Right atrium auricular region (tissue), 2 donors: ENCODE results near the gene MBNL2. TPM values are rescaled to one million over a fixed set of nuclear protein-coding genes. Genes with fewer than 3 reads are reported as not detected.

Experiments used
- DNase-seq: peaks from one replicate; pipeline ENCODE4 v3.0.0-alpha.2; 2019; ENCODE audit warnings: low spot score
- H3K27ac ChIP-seq, 2 donors: fragments of 200-600 bp; sonication (generic); 1 replicate in 1 of 2; 2 replicates in 1 of 2; pipeline ENCODE4 v1.5.1; 2016 to 2019
- H3K27me3 ChIP-seq, 2 donors: fragments of 200-600 bp; sonication (generic); one replicate each; pipeline versions ENCODE4 v1.5.1 to v1.6.0; 2017 to 2019
- H3K36me3 ChIP-seq: fragments of 200-600 bp; sonication (generic); one replicate; pipeline ENCODE4 v1.5.1; 2016
- H3K4me1 ChIP-seq, 2 donors: fragments of 200-600 bp; sonication (generic); one replicate each; pipeline versions ENCODE4 v1.5.1 to v1.6.0; 2017 to 2019
- H3K4me3 ChIP-seq, 2 donors: fragments of 200-600 bp; sonication (generic); 1 replicate in 1 of 2; 2 replicates in 1 of 2; pipeline ENCODE4 v1.5.1; 2017 to 2019; ENCODE audit warnings: mild to moderate bottlenecking in 1 of 2, moderate library complexity in 1 of 2
- H3K9me3 ChIP-seq, 2 donors: fragments of 200-600 bp; sonication (generic); one replicate each; pipeline ENCODE4 v1.5.1; 2019
- total RNA-seq, 2 donors: library from RNA; depleted of rRNA; stranded (reverse); fragments of >200 nt; gene quantifications; one replicate each; pipeline ENCODE4 v1.1.0, GENCODE V29; 2016
- TF ChIP-seq, protein P1 (sequence below), 2 donors: fragments of 200-600 bp; sonication (generic); IDR thresholded peaks; one replicate each; pipeline ENCODE4 v1.5.1; 2019; ENCODE audit warnings: antibody characterized with exemption in 2 of 2

Gene MBNL2
- total RNA-seq, 2 donors from 2014 or later, result 62.0 to 81.6 TPM

DNA sequence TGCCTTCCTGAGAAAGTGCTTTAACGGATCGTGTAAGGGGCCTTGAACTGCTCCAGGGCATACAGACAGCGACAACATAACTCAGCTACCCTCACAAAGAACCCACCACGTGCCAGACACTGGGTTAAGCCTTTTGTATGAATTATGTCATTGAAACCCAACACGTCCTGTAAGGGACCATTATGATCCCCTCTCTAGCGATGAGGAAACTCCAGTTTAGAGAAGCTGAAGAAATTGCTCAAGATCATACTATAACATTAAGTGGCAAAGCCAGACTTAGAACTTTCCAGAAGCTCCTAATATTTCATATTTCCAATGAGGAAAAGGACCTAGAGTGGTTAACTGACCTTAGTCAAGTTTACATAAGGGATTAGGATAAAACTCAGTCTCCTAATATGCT is 154.8 kb downstream of the MBNL2 start:
- no peaks in the 10 kb centered on the region for H3K27me3 ChIP-seq
- no peak for DNase-seq
- H3K4me3 ChIP-seq, result no peak overlapping the region
- H3K27ac ChIP-seq, result no peak overlapping the region
- H3K4me1 ChIP-seq, result no peaks in the 10 kb centered on the region
- TF ChIP-seq, protein P1, sequence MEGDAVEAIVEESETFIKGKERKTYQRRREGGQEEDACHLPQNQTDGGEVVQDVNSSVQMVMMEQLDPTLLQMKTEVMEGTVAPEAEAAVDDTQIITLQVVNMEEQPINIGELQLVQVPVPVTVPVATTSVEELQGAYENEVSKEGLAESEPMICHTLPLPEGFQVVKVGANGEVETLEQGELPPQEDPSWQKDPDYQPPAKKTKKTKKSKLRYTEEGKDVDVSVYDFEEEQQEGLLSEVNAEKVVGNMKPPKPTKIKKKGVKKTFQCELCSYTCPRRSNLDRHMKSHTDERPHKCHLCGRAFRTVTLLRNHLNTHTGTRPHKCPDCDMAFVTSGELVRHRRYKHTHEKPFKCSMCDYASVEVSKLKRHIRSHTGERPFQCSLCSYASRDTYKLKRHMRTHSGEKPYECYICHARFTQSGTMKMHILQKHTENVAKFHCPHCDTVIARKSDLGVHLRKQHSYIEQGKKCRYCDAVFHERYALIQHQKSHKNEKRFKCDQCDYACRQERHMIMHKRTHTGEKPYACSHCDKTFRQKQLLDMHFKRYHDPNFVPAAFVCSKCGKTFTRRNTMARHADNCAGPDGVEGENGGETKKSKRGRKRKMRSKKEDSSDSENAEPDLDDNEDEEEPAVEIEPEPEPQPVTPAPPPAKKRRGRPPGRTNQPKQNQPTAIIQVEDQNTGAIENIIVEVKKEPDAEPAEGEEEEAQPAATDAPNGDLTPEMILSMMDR (IDR thresholded peaks at IDR 0.05), result no peak
- no peaks in the 10 kb centered on the region for H3K9me3 ChIP-seq
- H3K36me3 ChIP-seq, result peaks cover 13% of the 10 kb centered on the region

DNA sequence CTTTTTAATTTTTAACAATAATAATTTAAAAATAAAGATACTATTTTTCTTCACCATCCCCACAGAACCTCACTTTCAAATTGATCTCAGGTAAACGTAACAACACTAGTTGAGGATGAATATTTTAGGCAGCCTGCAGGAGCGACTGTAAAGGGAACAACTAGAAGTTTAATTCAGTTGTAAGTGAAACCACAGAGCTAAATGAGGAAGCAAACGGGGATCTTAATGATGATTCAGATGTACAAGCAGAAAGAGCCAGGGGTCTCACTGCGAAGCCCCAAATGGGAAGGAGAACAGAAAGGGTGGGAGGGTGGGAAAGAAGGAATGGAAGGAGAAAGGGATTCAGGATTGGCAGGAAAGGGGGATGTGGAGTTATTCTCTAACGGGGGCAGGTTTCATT is 157.3 kb downstream of the MBNL2 start:
- Histone ChIP-seq H3K4me3 (no peak overlapping the region), H3K27ac (no peak overlapping the region), H3K4me1 (no peaks in the 10 kb centered on the region), H3K9me3 (no peaks in the 10 kb centered on the region), H3K27me3 (no peaks in the 10 kb centered on the region), H3K36me3 (peaks cover 13% of the 10 kb centered on the region)
- TF ChIP-seq, protein P1 (IDR thresholded peaks at IDR 0.05), result no peak
- DNase-seq, result no peak

DNA sequence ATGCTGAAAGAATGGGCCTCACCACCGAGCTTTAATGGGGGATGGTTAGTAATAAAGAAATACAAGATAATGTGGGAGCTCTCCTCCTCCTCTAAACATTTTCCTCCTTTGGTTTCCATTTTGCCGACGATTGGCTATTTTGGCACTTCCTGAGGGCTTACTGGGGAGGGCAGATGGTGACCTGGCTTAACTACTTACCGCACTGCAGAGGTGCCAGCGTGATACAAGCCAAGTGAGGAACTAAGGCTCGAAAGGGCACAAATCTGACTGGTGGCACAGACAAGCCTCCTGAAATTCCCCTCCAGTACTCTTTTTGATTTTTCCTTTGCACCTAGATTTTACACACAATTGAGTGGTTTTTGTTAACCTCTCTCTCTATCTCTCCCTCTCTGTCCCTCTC is 158.6 kb downstream of the MBNL2 start:
- peaks cover 0 to 12% of the 10 kb centered on the region in 2 donors for H3K4me1 ChIP-seq
- no peaks in the 10 kb centered on the region for H3K27me3 ChIP-seq
- H3K27ac ChIP-seq, result no peak overlapping the region
- H3K36me3 ChIP-seq, result peaks cover 3% of the 10 kb centered on the region
- H3K9me3 ChIP-seq, result no peaks in the 10 kb centered on the region
- no peak for DNase-seq
- no peak overlapping the region for H3K4me3 ChIP-seq
- TF ChIP-seq, protein P1 (IDR thresholded peaks at IDR 0.05), result no peak

DNA sequence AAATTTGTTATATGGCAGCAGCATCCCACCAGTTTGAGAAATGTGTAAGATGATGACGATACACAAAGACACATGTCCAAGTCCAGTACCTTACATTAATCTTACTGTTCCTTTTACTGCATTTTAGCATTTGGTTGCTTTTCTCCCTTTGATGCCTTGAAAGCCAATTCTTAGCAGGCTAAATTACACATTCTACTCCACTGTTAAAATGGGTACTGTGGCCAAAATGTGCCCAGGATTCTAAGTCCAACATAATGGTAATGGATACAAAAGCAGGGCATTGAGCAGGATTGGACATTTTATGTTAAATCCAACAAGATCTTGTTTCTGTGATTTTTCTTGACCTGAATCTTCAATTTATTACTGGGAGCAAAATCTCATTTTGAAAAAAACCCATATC is 159.1 kb downstream of the MBNL2 start:
- Histone ChIP-seq H3K4me3 (no peak overlapping the region), H3K9me3 (no peaks in the 10 kb centered on the region), H3K36me3 (peaks cover 3% of the 10 kb centered on the region), H3K27me3 (no peaks in the 10 kb centered on the region), H3K4me1 (peaks cover 0 to 17% of the 10 kb centered on the region in 2 donors), H3K27ac (no peak overlapping the region)
- TF ChIP-seq, protein P1 (IDR thresholded peaks at IDR 0.05), result no peak
- DNase-seq, result no peak

DNA sequence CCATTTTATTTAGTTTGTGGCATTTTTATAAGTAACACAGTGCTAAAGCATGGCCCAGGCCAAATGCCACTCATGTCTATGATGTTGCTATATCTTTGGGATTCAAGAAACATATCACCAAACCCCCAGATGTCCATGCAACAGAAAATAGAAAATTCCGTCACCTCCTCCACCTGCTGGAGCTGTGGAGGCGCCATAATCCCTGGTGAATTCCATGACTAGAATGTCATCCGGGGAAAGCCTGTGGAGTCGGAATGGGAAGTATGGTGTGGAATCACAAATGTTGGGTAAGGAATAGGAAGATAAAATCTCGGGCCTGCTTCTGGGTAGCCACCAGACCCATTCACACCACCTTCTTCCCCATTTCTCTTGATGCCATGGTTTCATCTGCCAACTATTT is 160.1 kb downstream of the MBNL2 start:
- H3K36me3 ChIP-seq, result peaks cover 7% of the 10 kb centered on the region
- H3K4me3 ChIP-seq, result no peak overlapping the region
- no peak overlapping the region for H3K27ac ChIP-seq
- TF ChIP-seq, protein P1 (IDR thresholded peaks at IDR 0.05), result no peak
- H3K27me3 ChIP-seq, result no peaks in the 10 kb centered on the region
- no peak for DNase-seq
- peaks cover 0 to 18% of the 10 kb centered on the region in 2 donors for H3K4me1 ChIP-seq
- no peaks in the 10 kb centered on the region for H3K9me3 ChIP-seq

DNA sequence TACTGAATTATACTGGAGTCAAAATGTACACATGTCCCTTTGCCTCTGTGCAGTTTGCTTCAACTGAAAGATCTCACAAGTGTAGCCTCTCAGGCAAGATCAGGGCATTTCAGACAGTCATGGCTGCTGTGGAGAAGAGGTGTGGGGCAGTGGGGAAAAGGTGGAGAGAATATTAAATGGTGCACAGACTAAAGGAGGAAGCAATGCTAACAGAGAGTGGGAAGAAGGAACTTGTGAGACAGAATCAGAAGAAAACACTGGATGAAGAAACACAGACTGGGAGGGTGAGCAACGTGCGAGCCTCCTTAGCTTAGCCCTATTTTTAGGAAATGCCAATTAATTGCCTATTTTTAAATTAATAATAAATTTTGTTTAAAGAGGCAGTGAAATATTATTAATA is 162.2 kb downstream of the MBNL2 start:
- Histone ChIP-seq H3K27ac (no peak overlapping the region), H3K27me3 (no peaks in the 10 kb centered on the region), H3K4me1 (peaks cover 0 to 18% of the 10 kb centered on the region in 2 donors), H3K9me3 (no peaks in the 10 kb centered on the region), H3K36me3 (peaks cover 9% of the 10 kb centered on the region), H3K4me3 (no peak overlapping the region)
- TF ChIP-seq, protein P1 (IDR thresholded peaks at IDR 0.05), result no peak
- no peak for DNase-seq
